K562 (cell line): ENCODE data around the gene GBX1. TPM values are rescaled to one million over a fixed set of nuclear protein-coding genes. Genes with fewer than 3 reads are reported as not detected.

Experiments used
- ATAC-seq: fragments of 200-7000 bp; cut with Tn5 transposase; 3 replicates; pipeline ENCODE4 v1.9.1; 2020; ENCODE audit warnings: moderate library complexity
- BruUV-seq: library from RNA; stranded (reverse); fragments of 400-500 nt; replicated peaks from 2 replicates; lab custom pipeline; 2021; lab: Mats Ljungman, UMichigan
- CTCF ChIA-PET: fragments of 300-600 bp; formaldehyde crosslinking; extraction: SDS; loops from one replicate; lab custom pipeline; 2021; ENCODE audit warnings: low intra/inter-chr PET ratio; lab: Yijun Ruan, JAX
- POLR2A ChIA-PET: fragments of 300-600, 350-650 bp; sonication (Branson Sonifier 250); formaldehyde crosslinking; extraction: SDS; loops from one replicate; lab custom pipeline; 2021; ENCODE audit warnings: antibody characterized with exemption, inconsistent platforms; lab: Yijun Ruan, JAX
- DNase-seq, 4 experiments: peaks; one replicate each; pipeline versions ENCODE4 v3.0.0 to v3.0.0-alpha.2; 2011 to 2018; ENCODE audit warnings: low spot score in 3 of 4, mixed read lengths in 3 of 4; ENCODE audit errors: extremely low read depth in 1 of 4
- FAIRE-seq: peaks from 2 replicates; lab custom pipeline; 2011; peaks lifted over from hg19 to GRCh38; lab: Jason Lieb, UNC
- H2AFZ ChIP-seq: 2 replicates; pipeline ENCODE4 v1.6.0; 2011; ENCODE audit warnings: low read depth, low read length, control low read depth, inconsistent platforms
- H3K27ac ChIP-seq: fragments of 200-600 bp; 3 replicates; pipeline ENCODE4 v1.8.0; 2011; ENCODE audit warnings: low read depth, mild to moderate bottlenecking, control low read depth, inconsistent platforms, low read length, moderate library complexity, mixed read lengths; ENCODE audit errors: extremely low read depth
- H3K27me3 ChIP-seq, 2 experiments: fragments of 300-600 bp in 1 of 2; 2 replicates in 1 of 2; 3 replicates in 1 of 2; pipeline versions ENCODE4 v1.6.0 to v1.8.0; 2011; ENCODE audit warnings: inconsistent platforms in 2 of 2, low read length in 2 of 2, mild to moderate bottlenecking in 1 of 2, mixed read lengths in 1 of 2, moderate library complexity in 1 of 2; ENCODE audit not compliant: control insufficient read depth in 2 of 2, insufficient read depth in 2 of 2
- H3K36me3 ChIP-seq: fragments of 300-600 bp; 3 replicates; pipeline ENCODE4 v1.8.0; 2011; ENCODE audit warnings: mild to moderate bottlenecking, low read length, inconsistent platforms; ENCODE audit not compliant: control insufficient read depth, insufficient read depth
- H3K4me1 ChIP-seq, 2 experiments: fragments of 200-600 bp in 1 of 2; replicated peaks in 1 of 2; 2 replicates in 1 of 2; 3 replicates in 1 of 2; pipeline versions ENCODE4 v1.5.1 to v1.8.0; 2011; ENCODE audit warnings: inconsistent platforms in 2 of 2, low read length in 2 of 2, mild to moderate bottlenecking in 1 of 2, mixed read lengths in 1 of 2, moderate library complexity in 1 of 2; ENCODE audit not compliant: control insufficient read depth in 2 of 2, insufficient read depth in 2 of 2
- H3K4me2 ChIP-seq: 2 replicates; pipeline ENCODE4 v1.6.1; 2011; ENCODE audit warnings: low read length, control low read depth, inconsistent platforms, mixed read lengths; ENCODE audit not compliant: insufficient read depth
- H3K4me3 ChIP-seq: fragments of 200-600 bp; sonication (generic), shearing (Covaris generic); 2 replicates; pipeline ENCODE4 v1.5.1; 2016; ENCODE audit warnings: control low read depth, inconsistent platforms
- H3K79me2 ChIP-seq: fragments of 200-600 bp; 3 replicates; pipeline ENCODE4 v1.8.0; 2011; ENCODE audit warnings: low read length, inconsistent platforms; ENCODE audit not compliant: control insufficient read depth, insufficient read depth
- H3K9ac ChIP-seq, 2 experiments: 2 replicates each; pipeline versions ENCODE4 v1.6.0 to v1.6.1; 2011; ENCODE audit warnings: low read depth in 2 of 2, low read length in 2 of 2, control low read depth in 1 of 2, inconsistent platforms in 1 of 2, mild to moderate bottlenecking in 1 of 2, mixed read lengths in 1 of 2; ENCODE audit not compliant: insufficient read depth in 1 of 2
- H3K9me1 ChIP-seq: one replicate; pipeline ENCODE4 v1.6.0; 2011; ENCODE audit warnings: inconsistent platforms, mild to moderate bottlenecking, low read length, moderate library complexity; ENCODE audit not compliant: control insufficient read depth, insufficient read depth
- H3K9me3 ChIP-seq: replicated peaks from 2 replicates; pipeline ENCODE4 v1.5.1; 2011; ENCODE audit warnings: low read depth, low read length, inconsistent platforms; ENCODE audit not compliant: control insufficient read depth, insufficient read depth
- H4K20me1 ChIP-seq: replicated peaks from 2 replicates; pipeline ENCODE4 v1.6.1; 2011; ENCODE audit warnings: low read length, inconsistent platforms, mixed read lengths; ENCODE audit not compliant: control insufficient read depth, insufficient read depth
- CHAMP1 ChIP-seq: fragments of 450-650 bp; IDR thresholded peaks from 2 replicates; pipeline ENCODE4 v1.6.1; 2016; ENCODE audit warnings: mild to moderate bottlenecking
- ETS1 ChIP-seq: conservative IDR thresholded peaks from 2 replicates; pipeline ENCODE4 v1.6.1; 2011; ENCODE audit warnings: low read depth, mild to moderate bottlenecking, low read length; ENCODE audit not compliant: control insufficient read depth
- HNRNPH1 ChIP-seq: fragments of 200-400 bp; formaldehyde crosslinking; optimal IDR thresholded peaks from 2 replicates; pipeline ENCODE3; 2017; ENCODE audit warnings: low read depth, mild to moderate bottlenecking, low read length, moderate library complexity
- MBD2 ChIP-seq: sonication (generic); IDR thresholded peaks from 2 replicates; pipeline ENCODE4 v1.6.1; 2016; ENCODE audit warnings: low read depth, borderline replicate concordance
- MTA1 ChIP-seq: fragments of 450-650 bp; IDR thresholded peaks from 2 replicates; pipeline ENCODE4 v1.6.1; 2017; ENCODE audit warnings: borderline replicate concordance
- NBN ChIP-seq: fragments of 450-650 bp; IDR thresholded peaks from 2 replicates; pipeline ENCODE4 v1.6.1; 2016; ENCODE audit warnings: low read depth, mild to moderate bottlenecking
- NEUROD1 ChIP-seq: fragments of 150-350 bp; IDR thresholded peaks from 2 replicates; pipeline ENCODE4 v1.6.1; 2014; ENCODE audit warnings: borderline replicate concordance, low read length, low read depth; ENCODE audit not compliant: partially characterized antibody
- SLC30A9 ChIP-seq: fragments of 250-450 bp; sonication (Bioruptor Pico); IDR thresholded peaks from 2 replicates; pipeline ENCODE4 v1.8.0; 2022; ENCODE audit warnings: mild to moderate bottlenecking, moderate library complexity
- ZBTB43 ChIP-seq: sonication (generic); formaldehyde crosslinking; IDR thresholded peaks from 2 replicates; pipeline ENCODE4 v1.8.0; 2023; ENCODE audit warnings: mild to moderate bottlenecking, missing genetic modification reagents
- ZSCAN29 ChIP-seq: fragments of 450-650 bp; IDR thresholded peaks from 2 replicates; pipeline ENCODE4 v1.6.1; 2017
- WGBS: fragments of 100-300 bp; shearing (Covaris generic); methylation state at CpG from one replicate; pipeline ENCODE4 v1.1.6; 2016; ENCODE audit warnings: low coverage, mixed read lengths; ENCODE audit not compliant: insufficient coverage; ENCODE audit errors: missing lambda C conversion rate; 5-methylcytosine and 5-hydroxymethylcytosine counted together
- in situ Hi-C: fragments of 300-500 bp; cut with MboI; formaldehyde crosslinking; loops from 4 replicates; pipeline ENCODE4 v1.15.0; 2018; ENCODE audit warnings: inconsistent platforms, mixed read lengths
- intact Hi-C: fragments of 100-400 bp; cut with micrococcal nuclease; formaldehyde crosslinking; loops from 2 replicates; pipeline ENCODE4 v1.14.2; 2022
- polyA plus RNA-seq, 8 experiments: library from polyadenylated mRNA; depleted of rRNA in 4 of 8; stranded (reverse) in 5 of 8; unstranded in 3 of 8; fragments of >200 nt; fragmentation: Nextera tagmentation in 2 of 8; fragmentation: Illumina TruSeq in 1 of 8; extraction: Ambion mirVana in 2 of 8; extraction: Trizol in 1 of 8; gene quantifications; 2 replicates each; pipeline versions ENCODE4 v1.2.1 to v1.2.3, GENCODE V29; 2011 to 2014; ENCODE audit warnings: inconsistent platforms in 1 of 8, missing spikeins in 1 of 8
- total RNA-seq, 7 experiments: library from RNA; depleted of rRNA in 6 of 7; stranded (reverse); fragments of >200 nt in 6 of 7; fragmentation: Illumina TruSeq in 2 of 7; extraction: Trizol in 2 of 7; gene quantifications; 2 replicates each; pipeline versions ENCODE4 v1.2.1 to v1.2.3, GENCODE V29; 2011 to 2021; ENCODE audit warnings: low replicate concordance in 1 of 7

GBX1 gene
- total and polyA plus RNA-seq, 9 of the 15 experiments (the other 6 are each of a cell fraction or from before 2014, with no cell fraction given): not detected

- H4K20me1 ChIP-seq: peaks cover 11% of the 10 kb centered on the region; the same call in 1 of the 2 replicates
- no peak overlapping the region for H3K4me2 ChIP-seq
- ATAC-seq (no peak), DNase-seq (no peak), FAIRE-seq (no peak)
- no peaks in the 10 kb centered on the region for H3K36me3 ChIP-seq
- no peak overlapping the region for H3K27ac ChIP-seq
- intact Hi-C loops (loop anchor here (10.0 kb wide), 2 partner anchors 160 to 210 kb away; no protein-coding TSS in a partner anchor), in situ Hi-C loops (no loop called here)
- WGBS: 21% methylated on average over 16 of the region's 16 CpGs
- ChIA-PET POLR2A (interaction anchor here (0.7 kb wide), 2 partner anchors 18 to 31 kb away, joined by 3 read pairs; no protein-coding TSS in a partner anchor), CTCF (interaction anchor here (0.7 to 0.9 kb wide), 3 partner anchors 13 to 299 kb away, joined by 3 read pairs; no protein-coding TSS in a partner anchor)
- peaks cover 3% of the 10 kb centered on the region for H3K9me1 ChIP-seq
- H3K9ac ChIP-seq: no peak overlapping the region
- TF ChIP-seq MTA1 (no peak), ZSCAN29 (no peak), NEUROD1 (no peak), HNRNPH1 (no peak), NBN (no peak), SLC30A9 (CRISPR knock-in tag) (no peak), CHAMP1 (no peak), ZBTB43 (CRISPR knock-in tag) (no peak), MBD2 (no peak), ETS1 (no peak)
- peaks cover 0 to 18% of the 10 kb centered on the region in 2 experiments; a peak in 1 of 5 replicates for H3K4me1 ChIP-seq
- H3K4me3 ChIP-seq: no peak overlapping the region
- H3K27me3 ChIP-seq: peaks cover 33 to 58% of the 10 kb centered on the region in 2 experiments
- no peak overlapping the region for H2AFZ ChIP-seq
- H3K79me2 ChIP-seq: no peaks in the 10 kb centered on the region
- no TSS peak for BruUV-seq
- H3K9me3 ChIP-seq: no peaks in the 10 kb centered on the region; the same call in 1 of the 2 replicates
Observed at GRCh38 chr7:151175047-151175792, 7.7 kb upstream of the GBX1 start.
